HAP-1 (cell line): ENCODE data around the gene IL1RAPL1.

Experiments
- DNase-seq, 2 experiments: peaks; one replicate each; pipeline ENCODE4 v3.0.0-alpha.2; 2016 to 2020; ENCODE audit warnings: low spot score in 2 of 2
- H3K27me3 ChIP-seq: fragments of 250-450 bp; sonication (Bioruptor Pico); 2 replicates; pipeline ENCODE4 v1.5.1; 2020; ENCODE audit warnings: low read depth, mild to moderate bottlenecking, moderate library complexity
- H3K36me3 ChIP-seq: fragments of 250-450 bp; sonication (Bioruptor Pico); replicated peaks from 2 replicates; pipeline ENCODE4 v1.5.1; 2020; ENCODE audit warnings: mild to moderate bottlenecking
- H3K4me1 ChIP-seq: fragments of 250-450 bp; sonication (Bioruptor Pico); 2 replicates; pipeline ENCODE4 v1.5.1; 2020; ENCODE audit warnings: mild to moderate bottlenecking
- H3K4me3 ChIP-seq: fragments of 250-450 bp; sonication (Bioruptor Pico); 2 replicates; pipeline ENCODE4 v1.5.1; 2020; ENCODE audit warnings: mild to moderate bottlenecking, moderate library complexity
- H3K9me3 ChIP-seq: fragments of 250-450 bp; sonication (Bioruptor Pico); 2 replicates; pipeline ENCODE4 v1.5.1; 2020; ENCODE audit warnings: mild to moderate bottlenecking, moderate library complexity
- in situ Hi-C: fragments of 300-500 bp; cut with MboI; formaldehyde crosslinking; loops from 3 replicates; pipeline ENCODE4 v1.14.3; 2020; ENCODE audit warnings: low sequenced_read_pairs, inconsistent platforms, mixed read lengths

The IL1RAPL1 gene

GRCh38 chrX:28988246-28988645 lies 401.0 kb downstream of the IL1RAPL1 start:
- Histone ChIP-seq H3K4me1 (peaks cover 9% of the 10 kb centered on the region), H3K9me3 (no peaks in the 10 kb centered on the region), H3K4me3 (no peak overlapping the region), H3K27me3 (no peaks in the 10 kb centered on the region), H3K36me3 (no peaks in the 10 kb centered on the region)
- peak in 1 of 2 experiments; percentile 66 for DNase-seq
- in situ Hi-C loops, result no loop called here

- H3K9me3 ChIP-seq, result no peaks in the 10 kb centered on the region
- H3K36me3 ChIP-seq, result no peaks in the 10 kb centered on the region
- H3K4me1 ChIP-seq, result peaks cover 34% of the 10 kb centered on the region
- in situ Hi-C loops, result no loop called here
- H3K4me3 ChIP-seq, result no peak overlapping the region
- DNase-seq, result peak; percentile 31 to 85
- H3K27me3 ChIP-seq, result no peaks in the 10 kb centered on the region
Observed at GRCh38 chrX:28997706-28998463, 410.6 kb downstream of the IL1RAPL1 start.

- Histone ChIP-seq H3K9me3 (no peaks in the 10 kb centered on the region), H3K27me3 (no peaks in the 10 kb centered on the region), H3K36me3 (no peaks in the 10 kb centered on the region), H3K4me3 (no peak overlapping the region), H3K4me1 (peaks cover 34% of the 10 kb centered on the region)
- in situ Hi-C loops, result no loop called here
- DNase-seq, result no peak
Observed at GRCh38 chrX:28998609-28999135, 411.4 kb downstream of the IL1RAPL1 start.

- in situ Hi-C loops, result no loop called here
- DNase-seq, result no peak
- H3K4me3 ChIP-seq, result no peak overlapping the region
Observed at GRCh38 chrX:29012867-29013266, 425.6 kb downstream of the IL1RAPL1 start.

GRCh38 chrX:29023207-29023606 lies 436.0 kb downstream of the IL1RAPL1 start:
- Histone ChIP-seq H3K4me1 (peaks cover 14% of the 10 kb centered on the region), H3K4me3 (no peak overlapping the region), H3K9me3 (no peaks in the 10 kb centered on the region), H3K27me3 (no peaks in the 10 kb centered on the region), H3K36me3 (no peaks in the 10 kb centered on the region)
- peak; percentile 44 to 83 for DNase-seq
- in situ Hi-C loops, result no loop called here

More at GRCh38 chrX:29012867-29013266, 425.6 kb downstream of the IL1RAPL1 start:
- Histone ChIP-seq H3K27me3 (no peaks in the 10 kb centered on the region), H3K4me1 (no peaks in the 10 kb centered on the region), H3K36me3 (no peaks in the 10 kb centered on the region), H3K9me3 (no peaks in the 10 kb centered on the region)

GRCh38 chrX:29024871-29025270 lies 437.6 kb downstream of the IL1RAPL1 start:
- DNase-seq, result no peak
- H3K4me1 ChIP-seq, result peaks cover 14% of the 10 kb centered on the region
- H3K27me3 ChIP-seq, result no peaks in the 10 kb centered on the region
- in situ Hi-C loops, result no loop called here
- H3K9me3 ChIP-seq, result no peaks in the 10 kb centered on the region
- no peaks in the 10 kb centered on the region for H3K36me3 ChIP-seq
- no peak overlapping the region for H3K4me3 ChIP-seq

GRCh38 chrX:29039501-29039900 lies 452.3 kb downstream of the IL1RAPL1 start:
- in situ Hi-C loops, result no loop called here
- Histone ChIP-seq H3K4me1 (peaks cover 46% of the 10 kb centered on the region), H3K36me3 (no peaks in the 10 kb centered on the region), H3K27me3 (no peaks in the 10 kb centered on the region), H3K4me3 (no peak overlapping the region), H3K9me3 (no peaks in the 10 kb centered on the region)
- DNase-seq, result no peak

GRCh38 chrX:29040160-29040559 lies 452.9 kb downstream of the IL1RAPL1 start:
- H3K36me3 ChIP-seq, result no peaks in the 10 kb centered on the region
- DNase-seq, result peak in 1 of 2 experiments; percentile 53
- no peaks in the 10 kb centered on the region for H3K27me3 ChIP-seq
- in situ Hi-C loops, result no loop called here
- no peak overlapping the region for H3K4me3 ChIP-seq
- peaks cover 49% of the 10 kb centered on the region for H3K4me1 ChIP-seq
- H3K9me3 ChIP-seq, result no peaks in the 10 kb centered on the region

GRCh38 chrX:29042341-29042740 lies 455.1 kb downstream of the IL1RAPL1 start:
- DNase-seq, result peak in 1 of 2 experiments; percentile 92
- no peak overlapping the region for H3K4me3 ChIP-seq
- H3K27me3 ChIP-seq, result no peaks in the 10 kb centered on the region
- in situ Hi-C loops, result no loop called here
- no peaks in the 10 kb centered on the region for H3K9me3 ChIP-seq
- H3K4me1 ChIP-seq, result peaks cover 49% of the 10 kb centered on the region
- H3K36me3 ChIP-seq, result no peaks in the 10 kb centered on the region

GRCh38 chrX:29043746-29044145 lies 456.5 kb downstream of the IL1RAPL1 start:
- DNase-seq, result peak; percentile 60 to 91
- Histone ChIP-seq H3K4me1 (peaks cover 49% of the 10 kb centered on the region), H3K36me3 (no peaks in the 10 kb centered on the region), H3K27me3 (no peaks in the 10 kb centered on the region), H3K9me3 (no peaks in the 10 kb centered on the region), H3K4me3 (no peak overlapping the region)
- in situ Hi-C loops, result no loop called here

- Histone ChIP-seq H3K4me3 (no peak overlapping the region), H3K36me3 (no peaks in the 10 kb centered on the region), H3K9me3 (no peaks in the 10 kb centered on the region), H3K4me1 (peaks cover 45% of the 10 kb centered on the region), H3K27me3 (no peaks in the 10 kb centered on the region)
- peak in 1 of 2 experiments; percentile 25 for DNase-seq
- in situ Hi-C loops, result no loop called here
Observed at GRCh38 chrX:29044423-29045184, 457.4 kb downstream of the IL1RAPL1 start.

- in situ Hi-C loops, result no loop called here
- Histone ChIP-seq H3K27me3 (no peaks in the 10 kb centered on the region), H3K4me3 (no peak overlapping the region), H3K4me1 (peaks cover 9% of the 10 kb centered on the region; the same call in 1 of the 2 replicates), H3K9me3 (no peaks in the 10 kb centered on the region), H3K36me3 (no peaks in the 10 kb centered on the region)
- DNase-seq, result no peak
Observed at GRCh38 chrX:29065477-29065876, 478.2 kb downstream of the IL1RAPL1 start.

- no peaks in the 10 kb centered on the region for H3K27me3 ChIP-seq
- H3K4me1 ChIP-seq, result peaks cover 9% of the 10 kb centered on the region; the same call in 1 of the 2 replicates
- no peak overlapping the region for H3K4me3 ChIP-seq
- no peaks in the 10 kb centered on the region for H3K9me3 ChIP-seq
- in situ Hi-C loops, result no loop called here
- DNase-seq, result no peak
- H3K36me3 ChIP-seq, result no peaks in the 10 kb centered on the region
Observed at GRCh38 chrX:29066516-29066915, 479.3 kb downstream of the IL1RAPL1 start.

GRCh38 chrX:29067351-29067750 lies 480.1 kb downstream of the IL1RAPL1 start:
- Histone ChIP-seq H3K36me3 (no peaks in the 10 kb centered on the region), H3K9me3 (no peaks in the 10 kb centered on the region), H3K4me1 (peaks cover 9% of the 10 kb centered on the region; the same call in 1 of the 2 replicates), H3K27me3 (no peaks in the 10 kb centered on the region), H3K4me3 (no peak overlapping the region)
- in situ Hi-C loops, result no loop called here
- peak in 1 of 2 experiments; percentile 52 for DNase-seq
